ENCODE data around the gene HOXB4.

DNA sequence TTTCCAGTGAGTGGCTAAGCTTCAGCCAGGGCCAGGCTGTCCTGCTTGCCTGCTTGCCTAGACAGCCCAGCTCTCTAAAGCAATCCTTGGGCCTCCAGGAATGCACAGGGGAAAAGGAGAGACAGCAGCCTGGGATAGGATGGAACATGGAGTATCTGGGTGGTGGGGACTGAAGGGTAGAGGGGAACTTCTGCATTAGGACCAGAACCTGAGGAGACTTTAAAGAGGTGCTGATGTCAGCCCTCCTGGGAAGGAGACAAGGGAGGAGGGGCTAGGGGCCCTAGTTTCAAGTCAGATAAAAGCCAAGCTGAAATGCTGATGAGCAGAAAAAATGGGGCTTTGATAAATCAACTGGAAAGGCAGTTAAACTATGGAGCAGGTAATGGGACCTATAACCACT, 30.9 kb upstream of the HOXB4 start:
- TF ChIP-seq CTCF (IDR thresholded peaks at IDR 0.05) = no peak
- TF ChIP-seq POLR2A (IDR thresholded peaks at IDR 0.05) = no peak

Data from Peyer's patch (tissue), 4 donors.